ENCODE data around the gene ANKRD34A. TPM values are rescaled to one million over a fixed set of nuclear protein-coding genes. Genes with fewer than 3 reads are reported as not detected.

Gene ANKRD34A
- total and polyA plus RNA-seq, 2 of the 13 experiments (the other 11 are each of a cell fraction or from before 2014, with no cell fraction given): 0.05 to 0.07 TPM

- TF ChIP-seq ZFP91 (CRISPR knock-in tag; IDR thresholded peaks at IDR 0.05; ENCODE audit: borderline replicate concordance): no peak
- TF ChIP-seq RELA (CRISPR knock-in tag; IDR thresholded peaks at IDR 0.05): no peak
- TF ChIP-seq RFX1 (IDR thresholded peaks at IDR 0.05): no peak
- TF ChIP-seq ZSCAN31 (CRISPR knock-in tag; IDR thresholded peaks at IDR 0.05; ENCODE audit: low read depth): no peak
- TF ChIP-seq ZNF510 (CRISPR knock-in tag; IDR thresholded peaks at IDR 0.05; ENCODE audit: low read depth): no peak
- no peak for TF ChIP-seq ZFP1 (CRISPR knock-in tag; IDR thresholded peaks at IDR 0.05)
- no peak for TF ChIP-seq SP2 (CRISPR knock-in tag; IDR thresholded peaks at IDR 0.05)
- TF ChIP-seq GPN1 (CRISPR knock-in tag; IDR thresholded peaks at IDR 0.05; ENCODE audit: borderline replicate concordance): no peak
- TF ChIP-seq SP5 (CRISPR knock-in tag; IDR thresholded peaks at IDR 0.05; ENCODE audit: borderline replicate concordance, low read depth): no peak
- no peak for TF ChIP-seq E2F5 (CRISPR knock-in tag; conservative IDR thresholded peaks at IDR 0.05)
- no peak for TF ChIP-seq ZNF318 (CRISPR knock-in tag; IDR thresholded peaks at IDR 0.05)
- TF ChIP-seq ZNF256 (CRISPR knock-in tag; conservative IDR thresholded peaks at IDR 0.05): no peak
Observed at GRCh38 chr1:146012703-146013558, 48.6 kb upstream of the ANKRD34A start (continued).
